NCI-H2107 treated with DMSO at 0.1 percent for 48 hours (cell line): ENCODE results near the gene SLC13A3.

ENCODE experiments used
- DNase-seq: peaks from one replicate; lab custom pipeline; 2025; ENCODE audit not compliant: unreplicated experiment; lab: John Stamatoyannopoulos, UW

The SLC13A3 gene

GRCh38 chr20:46609043-46609442, 42.2 kb downstream of the SLC13A3 start:
- no peak for DNase-seq

- DNase-seq: no peak
Measured at GRCh38 chr20:46607849-46608497, 43.3 kb downstream of the SLC13A3 start.

GRCh38 chr20:46607191-46607848, 43.9 kb downstream of the SLC13A3 start:
- DNase-seq: no peak

- no peak for DNase-seq
Measured at GRCh38 chr20:46606817-46607190, 44.5 kb downstream of the SLC13A3 start.

GRCh38 chr20:46605978-46606816, 45.1 kb downstream of the SLC13A3 start:
- DNase-seq: no peak

- no peak for DNase-seq
Measured at GRCh38 chr20:46605181-46605580, 46.1 kb downstream of the SLC13A3 start.

- no peak for DNase-seq
Measured at GRCh38 chr20:46604551-46605133, 46.6 kb downstream of the SLC13A3 start.

- DNase-seq: no peak
Measured at GRCh38 chr20:46602429-46602828, 48.8 kb downstream of the SLC13A3 start.

- DNase-seq: no peak
Measured at GRCh38 chr20:46601603-46602122, 49.6 kb downstream of the SLC13A3 start.

GRCh38 chr20:46600286-46600752, 50.9 kb downstream of the SLC13A3 start:
- DNase-seq: no peak

GRCh38 chr20:46599227-46599987, 51.9 kb downstream of the SLC13A3 start:
- no peak for DNase-seq

GRCh38 chr20:46595933-46596332, 55.3 kb downstream of the SLC13A3 start:
- no peak for DNase-seq

- DNase-seq: no peak
Measured at GRCh38 chr20:46594725-46595124, 56.5 kb downstream of the SLC13A3 start.

- no peak for DNase-seq
Measured at GRCh38 chr20:46592580-46593362, 58.5 kb downstream of the SLC13A3 start.

GRCh38 chr20:46590443-46590842, 60.8 kb downstream of the SLC13A3 start:
- DNase-seq: no peak

- no peak for DNase-seq
Measured at GRCh38 chr20:46588532-46589511, 62.4 kb downstream of the SLC13A3 start.

- no peak for DNase-seq
Measured at GRCh38 chr20:46587986-46588385, 63.3 kb downstream of the SLC13A3 start.

- no peak for DNase-seq
Measured at GRCh38 chr20:46586724-46587123, 64.5 kb downstream of the SLC13A3 start.

- no peak for DNase-seq
Measured at GRCh38 chr20:46584508-46584907, 66.8 kb downstream of the SLC13A3 start.
